ENCODE results near the gene CCDC187. TPM values are rescaled to one million over a fixed set of nuclear protein-coding genes. Genes with fewer than 3 reads are reported as not detected.

Gene CCDC187
- polyA plus RNA-seq, 3 donors: not detected

- Histone ChIP-seq H3K4me2 (replicated peaks; ENCODE audit: extremely low read depth, low read length, poor library complexity, severe bottlenecking) (no peak overlapping the region), H3K79me2 (ENCODE audit: insufficient read depth, low read length) (no peaks in the 10 kb centered on the region), H2AFZ (ENCODE audit: insufficient read depth, low read depth, low read length, poor library complexity, severe bottlenecking) (no peak overlapping the region), H3K27ac (ENCODE audit: low read depth in 1 of 2, low read length in 2 of 2) (no peak overlapping the region), H3K9me3 (replicated peaks in 1 of 2; ENCODE audit: control insufficient read depth in 1 of 2, insufficient read depth in 1 of 2, low read length in 2 of 2) (peaks cover 9 to 11% of the 10 kb centered on the region in 2 donors), H3K36me3 (replicated peaks in 1 of 2; ENCODE audit: control insufficient read depth in 1 of 2, insufficient read depth in 2 of 2, low read length in 2 of 2) (no peaks in the 10 kb centered on the region), H3K4me3 (replicated peaks in 1 of 3; ENCODE audit: low read depth in 2 of 3, low read length in 3 of 3) (no peak overlapping the region), H3K27me3 (ENCODE audit: control insufficient read depth in 2 of 2, insufficient read depth in 2 of 2, low read length in 2 of 2) (peaks cover 0 to 5% of the 10 kb centered on the region in 2 donors), H4K20me1 (ENCODE audit: insufficient read depth, low read length) (no peaks in the 10 kb centered on the region), H3K9ac (ENCODE audit: insufficient read depth, low read length, poor library complexity, severe bottlenecking) (no peak overlapping the region), H3K4me1 (ENCODE audit: control insufficient read depth in 1 of 2, insufficient read depth in 2 of 2, low read length in 2 of 2) (no peaks in the 10 kb centered on the region)
- Mint-ChIP-seq H3K4me1 (peaks cover 4% of the 10 kb centered on the region), H3K27me3 (ENCODE audit: low read depth in 3 of 3) (peaks cover 0 to 4% (median 3%) of the 10 kb centered on the region in 3 donors), H3K9me3 (peaks cover 7 to 11% (median 9%) of the 10 kb centered on the region in 7 donors), H3K4me3 (no peak overlapping the region), H3K36me3 (peaks cover 0 to 4% of the 10 kb centered on the region in 2 donors), H3K27ac (no peak overlapping the region)
- 34% methylated on average over 24 of the region's 28 CpGs for WGBS (ENCODE audit: insufficient coverage)
- no peak for DNase-seq
- intact Hi-C loops (cut with micrococcal nuclease): no loop called here
- no peak for TF ChIP-seq CTCF (IDR thresholded peaks at IDR 0.05)
Observed at GRCh38 chr9:136310273-136311030, 6.6 kb upstream of the CCDC187 start.

- no peaks in the 10 kb centered on the region for H4K20me1 ChIP-seq (ENCODE audit: insufficient read depth, low read length)
- WGBS (ENCODE audit: insufficient coverage): 93% methylated on average over 5 of the region's 5 CpGs
- TF ChIP-seq CTCF (IDR thresholded peaks at IDR 0.05): no peak
- H3K4me3 Mint-ChIP-seq: no peak overlapping the region
- no peak overlapping the region for H3K4me3 ChIP-seq (replicated peaks in 1 of 3; ENCODE audit: low read depth in 2 of 3, low read length in 3 of 3)
- no peaks in the 10 kb centered on the region for H3K4me1 ChIP-seq (ENCODE audit: control insufficient read depth in 1 of 2, insufficient read depth in 2 of 2, low read length in 2 of 2)
- H3K36me3 Mint-ChIP-seq: peaks cover 0 to 4% of the 10 kb centered on the region in 2 donors
- no peak for DNase-seq
- H3K79me2 ChIP-seq (ENCODE audit: insufficient read depth, low read length): no peaks in the 10 kb centered on the region
- no peak overlapping the region for H3K9ac ChIP-seq (ENCODE audit: insufficient read depth, low read length, poor library complexity, severe bottlenecking)
- peaks cover 0 to 5% (median 2%) of the 10 kb centered on the region in 3 donors for H3K27me3 Mint-ChIP-seq (ENCODE audit: low read depth in 3 of 3)
- peaks cover 4% of the 10 kb centered on the region for H3K4me1 Mint-ChIP-seq
- H3K9me3 ChIP-seq (replicated peaks in 1 of 2; ENCODE audit: control insufficient read depth in 1 of 2, insufficient read depth in 1 of 2, low read length in 2 of 2): peaks cover 2 to 5% of the 10 kb centered on the region in 2 donors
- intact Hi-C loops (cut with micrococcal nuclease): no loop called here
- H3K9me3 Mint-ChIP-seq: peaks cover under 1 to 5% (median 4%) of the 10 kb centered on the region in 7 donors
- H3K36me3 ChIP-seq (replicated peaks in 1 of 2; ENCODE audit: control insufficient read depth in 1 of 2, insufficient read depth in 2 of 2, low read length in 2 of 2): no peaks in the 10 kb centered on the region
- no peak overlapping the region for H3K4me2 ChIP-seq (replicated peaks; ENCODE audit: extremely low read depth, low read length, poor library complexity, severe bottlenecking)
- H3K27me3 ChIP-seq (ENCODE audit: control insufficient read depth in 2 of 2, insufficient read depth in 2 of 2, low read length in 2 of 2): peaks cover 0 to 5% of the 10 kb centered on the region in 2 donors
- no peak overlapping the region for H2AFZ ChIP-seq (ENCODE audit: insufficient read depth, low read depth, low read length, poor library complexity, severe bottlenecking)
- no peak overlapping the region for H3K27ac ChIP-seq (ENCODE audit: low read depth in 1 of 2, low read length in 2 of 2)
- no peak overlapping the region for H3K27ac Mint-ChIP-seq
Observed at GRCh38 chr9:136309806-136310220, 5.9 kb upstream of the CCDC187 start.
